Neuronal stem cell (in vitro differentiated cells): ENCODE results near the gene DNM3.

Source experiments
- DNase-seq: peaks from one replicate; pipeline ENCODE4 v3.0.0-alpha.2; 2013; ENCODE audit warnings: low spot score
- H2AFZ ChIP-seq: one replicate; pipeline ENCODE4 v1.6.1; 2013; ENCODE audit warnings: mild to moderate bottlenecking, low read length, inconsistent platforms
- H2AK5ac ChIP-seq: 2 replicates; pipeline ENCODE4 v1.6.1; 2013; ENCODE audit warnings: low read depth, mild to moderate bottlenecking, inconsistent platforms, low read length, moderate library complexity, mixed read lengths
- H2BK120ac ChIP-seq: 2 replicates; pipeline ENCODE4 v1.6.1; 2013; ENCODE audit warnings: low read depth, mild to moderate bottlenecking, inconsistent platforms, low read length, moderate library complexity, mixed read lengths
- H2BK12ac ChIP-seq: one replicate; pipeline ENCODE4 v1.6.1; 2013; ENCODE audit warnings: low read length, inconsistent platforms
- H2BK15ac ChIP-seq: 2 replicates; pipeline ENCODE4 v1.6.1; 2013; ENCODE audit warnings: mild to moderate bottlenecking, low read length, inconsistent platforms, mixed read lengths
- H2BK5ac ChIP-seq: one replicate; pipeline ENCODE4 v1.6.1; 2013; ENCODE audit warnings: inconsistent platforms, mild to moderate bottlenecking, low read length, moderate library complexity
- H3K14ac ChIP-seq: one replicate; pipeline ENCODE4 v1.6.1; 2013; ENCODE audit warnings: low read length, inconsistent platforms
- H3K18ac ChIP-seq: 2 replicates; pipeline ENCODE4 v1.6.1; 2013; ENCODE audit warnings: low read length, inconsistent platforms
- H3K23ac ChIP-seq: 2 replicates; pipeline ENCODE4 v1.6.1; 2013; ENCODE audit warnings: low read depth, mild to moderate bottlenecking, mixed read lengths, low read length, inconsistent platforms; ENCODE audit not compliant: poor library complexity
- H3K27ac ChIP-seq: replicated peaks from 3 replicates; pipeline ENCODE4 v1.5.1; 2013; ENCODE audit warnings: low read length, inconsistent platforms
- H3K27me3 ChIP-seq, 3 experiments: 2 replicates each; pipeline ENCODE4 v1.6.1; 2013; ENCODE audit warnings: low read length in 3 of 3, mild to moderate bottlenecking in 2 of 3, inconsistent platforms in 1 of 3, low read depth in 1 of 3, mixed read lengths in 1 of 3, moderate library complexity in 1 of 3; ENCODE audit not compliant: control insufficient read depth in 3 of 3, insufficient read depth in 3 of 3
- H3K36me3 ChIP-seq, 2 donors: replicated peaks in 1 of 2; 2 replicates each; pipeline ENCODE4 v1.6.1; 2013; ENCODE audit warnings: low read length in 2 of 2; ENCODE audit not compliant: control insufficient read depth in 2 of 2, insufficient read depth in 2 of 2
- H3K4ac ChIP-seq: 2 replicates; pipeline ENCODE4 v1.6.1; 2013; ENCODE audit warnings: inconsistent platforms, mild to moderate bottlenecking, low read length, moderate library complexity
- H3K4me1 ChIP-seq, 2 donors: 1 replicate in 1 of 2; 2 replicates in 1 of 2; pipeline ENCODE4 v1.6.1; 2013; ENCODE audit warnings: low read length in 2 of 2, low read depth in 1 of 2; ENCODE audit not compliant: control insufficient read depth in 2 of 2, insufficient read depth in 1 of 2
- H3K4me2 ChIP-seq: one replicate; pipeline ENCODE4 v1.6.1; 2013; ENCODE audit warnings: mild to moderate bottlenecking, low read length, inconsistent platforms; ENCODE audit not compliant: insufficient read depth, poor library complexity, severe bottlenecking
- H3K4me3 ChIP-seq, 2 donors: 2 replicates each; pipeline ENCODE4 v1.5.1; 2013; ENCODE audit warnings: low read length in 2 of 2, mild to moderate bottlenecking in 2 of 2, inconsistent platforms in 1 of 2, moderate library complexity in 1 of 2
- H3K79me1 ChIP-seq: one replicate; pipeline ENCODE4 v1.6.1; 2013; ENCODE audit warnings: low read depth, mild to moderate bottlenecking, inconsistent platforms, low read length, moderate library complexity
- H3K9ac ChIP-seq: one replicate; pipeline ENCODE4 v1.6.1; 2013; ENCODE audit warnings: mild to moderate bottlenecking, low read depth, low read length, inconsistent platforms; ENCODE audit not compliant: poor library complexity
- H3K9me3 ChIP-seq, 2 donors: replicated peaks in 1 of 2; 2 replicates each; pipeline versions ENCODE3 to v1.6.1; 2013; ENCODE audit warnings: low read length in 2 of 2, mild to moderate bottlenecking in 2 of 2, inconsistent platforms in 1 of 2, low read depth in 1 of 2, mixed read lengths in 1 of 2, moderate library complexity in 1 of 2; ENCODE audit not compliant: control insufficient read depth in 2 of 2, insufficient read depth in 1 of 2
- H4K8ac ChIP-seq: one replicate; pipeline ENCODE4 v1.6.1; 2013; ENCODE audit warnings: low read depth, mild to moderate bottlenecking, inconsistent platforms, low read length, moderate library complexity
- H4K91ac ChIP-seq: one replicate; pipeline ENCODE4 v1.6.1; 2013; ENCODE audit warnings: low read length, low read depth, mild to moderate bottlenecking, inconsistent platforms; ENCODE audit not compliant: poor library complexity
- WGBS, 2 donors: extraction: QIAGEN DNeasy Blood & Tissue Kit; methylation state at CpG; one replicate each; pipeline ENCODE4 v1.1.7; 2013; ENCODE audit warnings: missing lambda C conversion rate in 2 of 2, mixed read lengths in 1 of 2; ENCODE audit not compliant: insufficient read length in 2 of 2, insufficient replicate concordance in 1 of 2; ENCODE audit errors: extremely low coverage in 2 of 2; 5-methylcytosine and 5-hydroxymethylcytosine counted together

DNM3 gene

DNA sequence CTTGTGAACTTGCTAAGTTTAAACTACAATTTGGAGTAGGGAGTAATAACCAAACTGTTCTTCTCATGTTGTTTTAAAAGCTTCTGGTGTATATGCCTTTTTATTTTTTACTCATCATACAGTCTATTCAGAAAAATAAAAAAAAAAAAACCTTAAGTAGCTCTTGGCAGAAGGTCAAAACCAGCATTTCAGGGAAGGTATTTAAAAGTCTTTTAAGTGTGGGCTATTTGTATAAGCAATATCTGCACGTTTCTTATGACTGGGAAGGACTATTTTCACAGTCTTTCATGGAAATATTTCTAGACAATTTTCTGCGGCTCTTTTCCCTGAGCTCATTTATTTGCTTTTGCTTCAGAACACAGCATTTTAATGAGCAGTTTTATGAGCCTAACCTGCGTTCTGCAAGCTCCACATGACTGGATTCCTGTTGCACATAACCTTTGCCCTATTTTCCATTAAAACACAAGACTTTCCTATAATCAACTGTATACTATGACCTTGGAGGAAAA lies 518.2 kb downstream of the DNM3 start:
- no peak overlapping the region for H3K14ac ChIP-seq
- H3K4ac ChIP-seq = no peak overlapping the region
- H2BK12ac ChIP-seq = no peak overlapping the region
- no peaks in the 10 kb centered on the region for H3K36me3 ChIP-seq
- no peak overlapping the region for H4K91ac ChIP-seq
- H3K4me1 ChIP-seq = peaks cover 7 to 25% of the 10 kb centered on the region in 2 donors
- WGBS, 2 donors = no CpG with 5 or more reads among the region's 3 CpGs
- H2BK120ac ChIP-seq = no peak overlapping the region
- H3K27ac ChIP-seq = no peak overlapping the region
- no peak overlapping the region for H3K9ac ChIP-seq
- no peak overlapping the region for H2AFZ ChIP-seq
- no peaks in the 10 kb centered on the region for H3K9me3 ChIP-seq
- no peak overlapping the region for H3K4me2 ChIP-seq
- H3K23ac ChIP-seq = no peak overlapping the region
- no peak overlapping the region for H3K18ac ChIP-seq
- no peak overlapping the region for H2AK5ac ChIP-seq
- no peak for DNase-seq
- no peak overlapping the region for H2BK5ac ChIP-seq
- H3K27me3 ChIP-seq = no peaks in the 10 kb centered on the region
- H3K4me3 ChIP-seq = no peak overlapping the region
- H4K8ac ChIP-seq = no peak overlapping the region
- no peaks in the 10 kb centered on the region for H3K79me1 ChIP-seq
- H2BK15ac ChIP-seq = no peak overlapping the region

- Histone ChIP-seq H3K23ac (no peak overlapping the region), H3K4me3 (no peak overlapping the region), H2BK120ac (no peak overlapping the region), H3K27ac (no peak overlapping the region), H3K4ac (no peak overlapping the region), H2BK5ac (no peak overlapping the region), H3K14ac (no peak overlapping the region), H2AFZ (no peak overlapping the region), H3K27me3 (no peaks in the 10 kb centered on the region), H4K91ac (no peak overlapping the region), H2BK12ac (no peak overlapping the region), H3K79me1 (no peaks in the 10 kb centered on the region), H3K9me3 (no peaks in the 10 kb centered on the region), H4K8ac (no peak overlapping the region), H3K4me1 (peaks cover 7 to 25% of the 10 kb centered on the region in 2 donors), H3K36me3 (no peaks in the 10 kb centered on the region), H3K9ac (no peak overlapping the region), H2AK5ac (no peak overlapping the region), H3K4me2 (no peak overlapping the region), H3K18ac (no peak overlapping the region), H2BK15ac (no peak overlapping the region)
- WGBS, 2 donors = no CpG with 5 or more reads among the region's 2 CpGs
- DNase-seq = peak; percentile 31
Measured at GRCh38 chr1:172360511-172360910, 519.2 kb downstream of the DNM3 start.

- Histone ChIP-seq H3K4me3 (no peak overlapping the region), H3K23ac (no peak overlapping the region)
Measured at GRCh38 chr1:172360985-172361384, 519.7 kb downstream of the DNM3 start.

GRCh38 chr1:172363852-172364251 lies 522.6 kb downstream of the DNM3 start:
- Histone ChIP-seq H2BK12ac (no peak overlapping the region), H3K23ac (no peak overlapping the region), H3K4me3 (no peak overlapping the region), H3K27me3 (no peaks in the 10 kb centered on the region), H2BK5ac (no peak overlapping the region), H3K4me1 (peaks cover 6 to 19% of the 10 kb centered on the region in 2 donors), H3K4ac (no peak overlapping the region), H2AK5ac (no peak overlapping the region), H2BK15ac (no peak overlapping the region), H4K91ac (no peak overlapping the region), H3K36me3 (no peaks in the 10 kb centered on the region), H3K18ac (no peak overlapping the region), H3K9ac (no peak overlapping the region), H3K9me3 (peaks cover 2 to 11% of the 10 kb centered on the region in 2 donors), H2BK120ac (no peak overlapping the region), H3K4me2 (no peak overlapping the region), H3K14ac (no peak overlapping the region), H3K27ac (no peak overlapping the region), H4K8ac (no peak overlapping the region), H3K79me1 (no peaks in the 10 kb centered on the region), H2AFZ (no peak overlapping the region)
- no peak for DNase-seq

More at GRCh38 chr1:172360985-172361384, 519.7 kb downstream of the DNM3 start:
- Histone ChIP-seq H3K4ac (no peak overlapping the region), H3K27me3 (no peaks in the 10 kb centered on the region), H4K8ac (no peak overlapping the region), H3K14ac (no peak overlapping the region), H3K4me1 (peaks cover 7 to 25% of the 10 kb centered on the region in 2 donors), H3K9me3 (no peaks in the 10 kb centered on the region), H2AK5ac (no peak overlapping the region), H3K9ac (no peak overlapping the region), H2BK5ac (no peak overlapping the region), H4K91ac (no peak overlapping the region), H3K27ac (no peak overlapping the region), H2BK12ac (no peak overlapping the region), H3K36me3 (no peaks in the 10 kb centered on the region), H3K79me1 (no peaks in the 10 kb centered on the region), H3K18ac (no peak overlapping the region), H2BK15ac (no peak overlapping the region), H2AFZ (no peak overlapping the region), H3K4me2 (no peak overlapping the region), H2BK120ac (no peak overlapping the region)
- WGBS, 2 donors = no CpG with 5 or more reads among the region's 6 CpGs
- DNase-seq = no peak
